IPS-18a (cell line): ENCODE measurements around the gene DIPK1C.

Experiments
- H3K27ac ChIP-seq: one replicate; pipeline ENCODE4 v1.5.1; 2013; ENCODE audit warnings: low read length
- H3K27me3 ChIP-seq: one replicate; pipeline ENCODE4 v1.6.1; 2013; ENCODE audit warnings: mild to moderate bottlenecking, low read length; ENCODE audit not compliant: control insufficient read depth, insufficient read depth
- H3K36me3 ChIP-seq: one replicate; pipeline ENCODE4 v1.6.1; 2013; ENCODE audit warnings: low read depth, low read length; ENCODE audit not compliant: control insufficient read depth
- H3K4me1 ChIP-seq: one replicate; pipeline ENCODE4 v1.6.1; 2013; ENCODE audit warnings: low read depth, low read length; ENCODE audit not compliant: control insufficient read depth
- H3K4me3 ChIP-seq: one replicate; pipeline ENCODE4 v1.5.1; 2013; ENCODE audit warnings: low read length
- H3K9ac ChIP-seq: one replicate; pipeline ENCODE4 v1.6.1; 2013; ENCODE audit warnings: mild to moderate bottlenecking, low read length, moderate library complexity
- H3K9me3 ChIP-seq: one replicate; pipeline ENCODE4 v1.6.1; 2013; ENCODE audit warnings: low read depth, low read length; ENCODE audit not compliant: control insufficient read depth

The DIPK1C gene

GRCh38 chr18:74429096-74429495 lies 28.0 kb downstream of the DIPK1C start:
- Histone ChIP-seq H3K9ac (no peak overlapping the region), H3K4me3 (no peak overlapping the region), H3K36me3 (no peaks in the 10 kb centered on the region), H3K27ac (no peak overlapping the region), H3K9me3 (no peaks in the 10 kb centered on the region), H3K27me3 (no peaks in the 10 kb centered on the region), H3K4me1 (no peaks in the 10 kb centered on the region)

GRCh38 chr18:74427442-74428112 lies 29.5 kb downstream of the DIPK1C start:
- no peaks in the 10 kb centered on the region for H3K36me3 ChIP-seq
- no peak overlapping the region for H3K27ac ChIP-seq
- no peak overlapping the region for H3K9ac ChIP-seq
- no peaks in the 10 kb centered on the region for H3K4me1 ChIP-seq
- H3K27me3 ChIP-seq, result no peaks in the 10 kb centered on the region
- no peaks in the 10 kb centered on the region for H3K9me3 ChIP-seq
- no peak overlapping the region for H3K4me3 ChIP-seq

DNA sequence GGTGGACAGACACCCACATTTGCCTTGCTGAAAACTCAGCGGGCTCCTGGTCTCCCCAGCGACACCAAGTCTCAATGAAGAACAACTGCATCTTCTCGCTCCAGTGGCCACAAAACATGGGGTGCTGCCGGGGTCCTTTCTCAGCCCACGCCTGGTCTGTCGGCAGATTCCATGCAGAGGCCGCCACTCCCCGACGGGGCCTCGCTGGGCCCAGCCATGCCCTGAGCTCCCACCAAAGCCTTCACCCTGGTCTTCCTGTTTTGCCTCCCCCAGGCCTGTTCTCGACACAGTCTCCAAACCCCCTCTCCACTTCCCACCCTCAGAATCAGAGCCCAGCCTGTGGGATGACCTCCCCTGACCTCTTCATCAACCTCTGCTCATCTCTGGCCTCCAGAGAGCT lies 31.2 kb downstream of the DIPK1C start:
- Histone ChIP-seq H3K9me3 (no peaks in the 10 kb centered on the region), H3K27me3 (no peaks in the 10 kb centered on the region), H3K27ac (no peak overlapping the region), H3K36me3 (no peaks in the 10 kb centered on the region), H3K4me1 (no peaks in the 10 kb centered on the region), H3K9ac (no peak overlapping the region), H3K4me3 (no peak overlapping the region)

GRCh38 chr18:74425161-74425560 lies 31.9 kb downstream of the DIPK1C start:
- H3K27ac ChIP-seq, result no peak overlapping the region
- no peaks in the 10 kb centered on the region for H3K27me3 ChIP-seq
- no peaks in the 10 kb centered on the region for H3K4me1 ChIP-seq
- H3K36me3 ChIP-seq, result no peaks in the 10 kb centered on the region
- no peak overlapping the region for H3K4me3 ChIP-seq
- H3K9ac ChIP-seq, result no peak overlapping the region
- H3K9me3 ChIP-seq, result no peaks in the 10 kb centered on the region

DNA sequence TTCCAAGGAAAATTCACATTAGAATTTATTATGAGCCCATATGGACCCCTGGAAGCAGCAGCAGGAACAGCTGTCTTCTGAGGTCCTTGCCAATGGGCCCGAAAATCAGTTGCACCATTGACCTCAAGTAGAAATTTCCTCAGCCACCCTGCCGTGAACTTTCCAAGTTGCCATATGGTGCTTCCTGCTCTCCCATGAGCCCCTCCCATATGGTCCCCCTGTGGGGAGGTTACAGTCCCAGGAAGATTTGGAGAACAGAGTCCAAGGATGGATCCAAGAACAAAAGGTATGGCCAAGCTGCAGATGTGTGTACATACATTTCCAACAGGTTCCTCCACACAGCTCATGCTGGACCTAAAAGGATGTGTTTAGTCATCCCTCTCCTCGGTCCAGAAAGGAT lies 34.6 kb downstream of the DIPK1C start:
- Histone ChIP-seq H3K27me3 (no peaks in the 10 kb centered on the region), H3K9me3 (no peaks in the 10 kb centered on the region), H3K4me1 (no peaks in the 10 kb centered on the region), H3K36me3 (no peaks in the 10 kb centered on the region), H3K4me3 (no peak overlapping the region), H3K9ac (no peak overlapping the region), H3K27ac (no peak overlapping the region)

GRCh38 chr18:74420926-74421325 lies 36.2 kb downstream of the DIPK1C start:
- no peaks in the 10 kb centered on the region for H3K36me3 ChIP-seq
- no peak overlapping the region for H3K4me3 ChIP-seq
- H3K27ac ChIP-seq, result no peak overlapping the region
- H3K27me3 ChIP-seq, result no peaks in the 10 kb centered on the region
- no peaks in the 10 kb centered on the region for H3K9me3 ChIP-seq
- no peak overlapping the region for H3K9ac ChIP-seq
- H3K4me1 ChIP-seq, result no peaks in the 10 kb centered on the region

GRCh38 chr18:74420481-74420880 lies 36.6 kb downstream of the DIPK1C start:
- no peaks in the 10 kb centered on the region for H3K27me3 ChIP-seq
- H3K4me1 ChIP-seq, result no peaks in the 10 kb centered on the region
- no peaks in the 10 kb centered on the region for H3K9me3 ChIP-seq
- no peak overlapping the region for H3K4me3 ChIP-seq
- no peaks in the 10 kb centered on the region for H3K36me3 ChIP-seq
- H3K9ac ChIP-seq, result no peak overlapping the region
- no peak overlapping the region for H3K27ac ChIP-seq

- Histone ChIP-seq H3K4me1 (no peaks in the 10 kb centered on the region), H3K27me3 (no peaks in the 10 kb centered on the region), H3K36me3 (no peaks in the 10 kb centered on the region), H3K27ac (no peak overlapping the region), H3K4me3 (no peak overlapping the region), H3K9me3 (no peaks in the 10 kb centered on the region), H3K9ac (no peak overlapping the region)
Observed at GRCh38 chr18:74419761-74420160, 37.3 kb downstream of the DIPK1C start.

- H3K9me3 ChIP-seq, result no peaks in the 10 kb centered on the region
- H3K27me3 ChIP-seq, result no peaks in the 10 kb centered on the region
- no peak overlapping the region for H3K4me3 ChIP-seq
- no peaks in the 10 kb centered on the region for H3K36me3 ChIP-seq
- H3K9ac ChIP-seq, result no peak overlapping the region
- no peak overlapping the region for H3K27ac ChIP-seq
- no peaks in the 10 kb centered on the region for H3K4me1 ChIP-seq
Observed at GRCh38 chr18:74418023-74418422, 39.1 kb downstream of the DIPK1C start.

GRCh38 chr18:74416124-74416523 lies 41.0 kb downstream of the DIPK1C start:
- no peaks in the 10 kb centered on the region for H3K27me3 ChIP-seq
- H3K4me3 ChIP-seq, result no peak overlapping the region
- H3K4me1 ChIP-seq, result peaks cover 11% of the 10 kb centered on the region
- H3K36me3 ChIP-seq, result no peaks in the 10 kb centered on the region
- H3K9me3 ChIP-seq, result no peaks in the 10 kb centered on the region
- no peak overlapping the region for H3K9ac ChIP-seq
- no peak overlapping the region for H3K27ac ChIP-seq

- Histone ChIP-seq H3K9me3 (no peaks in the 10 kb centered on the region), H3K9ac (no peak overlapping the region), H3K36me3 (no peaks in the 10 kb centered on the region), H3K27me3 (no peaks in the 10 kb centered on the region), H3K4me1 (peaks cover 11% of the 10 kb centered on the region), H3K4me3 (no peak overlapping the region), H3K27ac (no peak overlapping the region)
Observed at GRCh38 chr18:74414953-74415515, 42.1 kb downstream of the DIPK1C start.

- H3K9ac ChIP-seq, result no peak overlapping the region
- no peak overlapping the region for H3K27ac ChIP-seq
- no peaks in the 10 kb centered on the region for H3K36me3 ChIP-seq
- no peaks in the 10 kb centered on the region for H3K27me3 ChIP-seq
- H3K9me3 ChIP-seq, result no peaks in the 10 kb centered on the region
- H3K4me3 ChIP-seq, result no peak overlapping the region
- peaks cover 11% of the 10 kb centered on the region for H3K4me1 ChIP-seq
Observed at GRCh38 chr18:74413836-74414235, 43.3 kb downstream of the DIPK1C start.
